HepG2 (cell line): ENCODE results near the gene LRRC51. TPM values are rescaled to one million over a fixed set of nuclear protein-coding genes. Genes with fewer than 3 reads are reported as not detected.

ENCODE experiments used
- CERS6 ChIP-seq: sonication (generic); formaldehyde crosslinking; IDR thresholded peaks from 2 replicates; pipeline ENCODE4 v1.5.0; 2020; ENCODE audit warnings: missing genetic modification reagents
- CREM ChIP-seq, 2 experiments: sonication (generic) in 1 of 2; formaldehyde crosslinking in 1 of 2; IDR thresholded peaks; 2 replicates each; pipeline versions ENCODE4 v1.4.0 to v1.6.1; 2016 to 2020; ENCODE audit warnings: antibody characterized with exemption in 1 of 2, mild to moderate bottlenecking in 1 of 2, missing genetic modification reagents in 1 of 2
- DBP ChIP-seq: sonication (generic); formaldehyde crosslinking; IDR thresholded peaks from 2 replicates; pipeline ENCODE4 v1.4.0; 2020; ENCODE audit warnings: missing genetic modification reagents; ENCODE audit errors: not compliant biosample characterization
- DMAP1 ChIP-seq: IDR thresholded peaks from 2 replicates; pipeline ENCODE4 v1.6.1; 2016
- FLYWCH1 ChIP-seq: sonication (generic); formaldehyde crosslinking; IDR thresholded peaks from 2 replicates; pipeline ENCODE4 v1.8.1; 2023; ENCODE audit warnings: mild to moderate bottlenecking, missing genetic modification reagents
- GATA4 ChIP-seq: sonication (generic); IDR thresholded peaks from 2 replicates; pipeline ENCODE4 v1.6.1; 2016; ENCODE audit warnings: antibody characterized with exemption, low read depth, borderline replicate concordance
- HOXA9 ChIP-seq: sonication (generic); formaldehyde crosslinking; IDR thresholded peaks from 2 replicates; pipeline ENCODE4 v1.8.1; 2022; ENCODE audit warnings: missing genetic modification reagents, mild to moderate bottlenecking, moderate library complexity, borderline replicate concordance
- MAF1 ChIP-seq: sonication (generic); formaldehyde crosslinking; IDR thresholded peaks from 2 replicates; pipeline ENCODE4 v1.5.0; 2020; ENCODE audit warnings: missing genetic modification reagents, borderline replicate concordance
- MED1 ChIP-seq: sonication (generic); formaldehyde crosslinking; IDR thresholded peaks from 2 replicates; pipeline ENCODE4 v1.4.0; 2020; ENCODE audit warnings: missing genetic modification reagents
- MIER3 ChIP-seq: IDR thresholded peaks from 2 replicates; pipeline ENCODE4 v1.6.1; 2016; ENCODE audit warnings: missing compliant biosample characterization, borderline replicate concordance
- PHF21A ChIP-seq: sonication (generic); formaldehyde crosslinking; IDR thresholded peaks from 2 replicates; pipeline ENCODE4 v1.5.0; 2020; ENCODE audit warnings: mild to moderate bottlenecking, missing genetic modification reagents
- RORA ChIP-seq: sonication (generic); formaldehyde crosslinking; IDR thresholded peaks from 2 replicates; pipeline ENCODE4 v1.5.0; 2020; ENCODE audit warnings: mild to moderate bottlenecking, missing genetic modification reagents, moderate library complexity
- SP140L ChIP-seq: sonication (generic); formaldehyde crosslinking; IDR thresholded peaks from 2 replicates; pipeline ENCODE4 v1.4.0; 2020; ENCODE audit warnings: missing genetic modification reagents, borderline replicate concordance
- TBX3 ChIP-seq: fragments of 450-650 bp; IDR thresholded peaks from 2 replicates; pipeline ENCODE4 v1.6.1; 2017; ENCODE audit warnings: antibody characterized with exemption, mild to moderate bottlenecking, inconsistent platforms, borderline replicate concordance
- ZNF232 ChIP-seq: sonication (generic); formaldehyde crosslinking; IDR thresholded peaks from 2 replicates; pipeline ENCODE4 v1.4.0; 2020; ENCODE audit warnings: missing genetic modification reagents, borderline replicate concordance
- ZNF253 ChIP-seq: sonication (generic); formaldehyde crosslinking; IDR thresholded peaks from 2 replicates; pipeline ENCODE4 v1.8.0; 2022; ENCODE audit warnings: mild to moderate bottlenecking, missing genetic modification reagents, borderline replicate concordance
- ZNF484 ChIP-seq: sonication (generic); formaldehyde crosslinking; IDR thresholded peaks from 2 replicates; pipeline ENCODE4 v1.5.1; 2020; ENCODE audit warnings: mild to moderate bottlenecking, low read depth, missing genetic modification reagents, borderline replicate concordance
- ZNF549 ChIP-seq: sonication (generic); formaldehyde crosslinking; IDR thresholded peaks from 2 replicates; pipeline ENCODE4 v1.5.0; 2020; ENCODE audit warnings: missing genetic modification reagents
- ZNF563 ChIP-seq: sonication (generic); formaldehyde crosslinking; IDR thresholded peaks from 2 replicates; pipeline ENCODE4 v1.8.0; 2022; ENCODE audit warnings: mild to moderate bottlenecking, moderate library complexity, missing genetic modification reagents
- ZNF850 ChIP-seq: sonication (generic); formaldehyde crosslinking; conservative IDR thresholded peaks from 2 replicates; pipeline ENCODE4 v1.9.0; 2021; ENCODE audit warnings: mild to moderate bottlenecking, missing genetic modification reagents
- polyA plus RNA-seq, 8 experiments: library from polyadenylated mRNA; depleted of rRNA in 3 of 8; stranded (reverse) in 7 of 8; unstranded in 1 of 8; fragments of >200 nt; fragmentation: Illumina TruSeq in 4 of 8; extraction: Trizol in 4 of 8; gene quantifications; 2 replicates each; pipeline versions ENCODE4 v1.2.1 to v1.2.3, GENCODE V29; 2011 to 2016; ENCODE audit warnings: low read depth in 4 of 8, missing spikeins in 1 of 8, mixed read lengths in 1 of 8; ENCODE audit not compliant: insufficient read depth in 1 of 8
- total RNA-seq, 5 experiments: library from RNA; depleted of rRNA; stranded (reverse); fragments of >200 nt; fragmentation: Illumina TruSeq; extraction: Trizol; gene quantifications; 2 replicates each; pipeline ENCODE4 v1.2.3, GENCODE V29; 2016; ENCODE audit warnings: low read depth in 1 of 5
- TF ChIP-seq, protein P1 (sequence below): sonication (generic); formaldehyde crosslinking; conservative IDR thresholded peaks from 2 replicates; pipeline ENCODE4 v1.8.0; 2022; ENCODE audit warnings: mild to moderate bottlenecking, moderate library complexity, missing genetic modification reagents
- TF ChIP-seq, protein P2 (sequence below): sonication (generic); formaldehyde crosslinking; IDR thresholded peaks from 2 replicates; pipeline ENCODE4 v1.8.0; 2022; ENCODE audit warnings: mild to moderate bottlenecking, missing genetic modification reagents, moderate library complexity
- TF ChIP-seq, protein P3 (sequence below): sonication (generic); formaldehyde crosslinking; IDR thresholded peaks from 2 replicates; pipeline ENCODE4 v1.4.0; 2020; ENCODE audit warnings: mild to moderate bottlenecking, missing genetic modification reagents
- TF ChIP-seq, protein P4 (sequence below): sonication (generic); formaldehyde crosslinking; IDR thresholded peaks from 2 replicates; pipeline ENCODE4 v1.4.0; 2020; ENCODE audit warnings: missing genetic modification reagents

The LRRC51 gene
- total and polyA plus RNA-seq, 2 of the 13 experiments (the other 11 are each of a cell fraction or from before 2014, with no cell fraction given) = 5.3 to 6.0 TPM

DNA sequence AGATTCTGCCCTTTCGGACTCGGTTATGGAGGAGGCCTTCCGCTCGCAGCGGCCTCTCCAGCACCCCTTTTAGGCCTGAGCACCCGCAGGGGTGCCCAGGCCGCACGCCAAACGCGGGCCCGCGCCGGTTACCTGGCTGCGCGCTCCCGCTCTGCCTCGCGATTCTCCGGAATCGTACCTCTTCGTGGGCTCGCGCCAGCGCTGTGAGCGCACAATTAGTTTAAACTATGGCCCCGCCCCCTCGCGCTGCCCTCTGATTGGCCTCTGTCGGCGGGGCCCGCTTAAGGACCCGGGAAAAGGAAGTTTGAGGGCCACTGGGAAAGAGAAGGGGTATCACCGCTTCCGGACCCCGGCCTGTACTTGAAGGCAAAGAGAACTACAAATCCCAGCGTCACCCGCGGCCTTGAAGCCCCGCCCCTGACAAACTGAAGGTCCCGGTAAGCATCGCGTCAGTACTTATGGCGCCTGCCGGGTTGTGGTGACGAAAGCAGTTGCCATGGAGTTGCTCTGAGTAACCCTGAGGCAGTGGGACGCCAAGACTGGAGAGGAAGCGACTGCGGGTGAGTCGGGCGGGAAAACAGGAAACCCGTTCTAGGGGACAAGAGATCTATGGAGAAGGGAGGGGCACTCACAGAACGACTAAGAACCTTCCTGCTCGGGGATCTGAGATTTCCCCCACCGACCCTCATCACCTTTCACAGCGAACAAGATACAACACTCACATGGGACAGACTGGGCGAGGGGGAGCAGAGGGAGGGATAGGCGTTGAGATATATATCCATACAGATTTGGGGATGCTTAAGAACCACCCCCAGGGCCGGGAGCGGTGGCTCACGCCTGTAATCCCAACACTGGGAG is at the start of gene LRRC51, which contains the start of gene NUMA1 (continued):
- TF ChIP-seq CERS6 (CRISPR knock-in tag) = no peak
- no peak for TF ChIP-seq ZNF253
- TF ChIP-seq, protein P1, sequence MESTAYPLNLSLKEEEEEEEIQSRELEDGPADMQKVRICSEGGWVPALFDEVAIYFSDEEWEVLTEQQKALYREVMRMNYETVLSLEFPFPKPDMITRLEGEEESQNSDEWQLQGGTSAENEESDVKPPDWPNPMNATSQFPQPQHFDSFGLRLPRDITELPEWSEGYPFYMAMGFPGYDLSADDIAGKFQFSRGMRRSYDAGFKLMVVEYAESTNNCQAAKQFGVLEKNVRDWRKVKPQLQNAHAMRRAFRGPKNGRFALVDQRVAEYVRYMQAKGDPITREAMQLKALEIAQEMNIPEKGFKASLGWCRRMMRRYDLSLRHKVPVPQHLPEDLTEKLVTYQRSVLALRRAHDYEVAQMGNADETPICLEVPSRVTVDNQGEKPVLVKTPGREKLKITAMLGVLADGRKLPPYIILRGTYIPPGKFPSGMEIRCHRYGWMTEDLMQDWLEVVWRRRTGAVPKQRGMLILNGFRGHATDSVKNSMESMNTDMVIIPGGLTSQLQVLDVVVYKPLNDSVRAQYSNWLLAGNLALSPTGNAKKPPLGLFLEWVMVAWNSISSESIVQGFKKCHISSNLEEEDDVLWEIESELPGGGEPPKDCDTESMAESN (CRISPR knock-in tag) = no peak
- TF ChIP-seq TBX3 = no peak
- peak; percentile 50; the same call in 1 of the 2 replicates for TF ChIP-seq MIER3
- TF ChIP-seq ZNF232 (CRISPR knock-in tag) = peak; percentile 24; the same call in 1 of the 2 replicates
- TF ChIP-seq, protein P2, sequence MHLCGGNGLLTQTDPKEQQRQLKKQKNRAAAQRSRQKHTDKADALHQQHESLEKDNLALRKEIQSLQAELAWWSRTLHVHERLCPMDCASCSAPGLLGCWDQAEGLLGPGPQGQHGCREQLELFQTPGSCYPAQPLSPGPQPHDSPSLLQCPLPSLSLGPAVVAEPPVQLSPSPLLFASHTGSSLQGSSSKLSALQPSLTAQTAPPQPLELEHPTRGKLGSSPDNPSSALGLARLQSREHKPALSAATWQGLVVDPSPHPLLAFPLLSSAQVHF (CRISPR knock-in tag) = no peak
- TF ChIP-seq, protein P3, sequence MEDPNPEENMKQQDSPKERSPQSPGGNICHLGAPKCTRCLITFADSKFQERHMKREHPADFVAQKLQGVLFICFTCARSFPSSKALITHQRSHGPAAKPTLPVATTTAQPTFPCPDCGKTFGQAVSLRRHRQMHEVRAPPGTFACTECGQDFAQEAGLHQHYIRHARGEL (CRISPR knock-in tag) = no peak
- no peak for TF ChIP-seq ZNF484
- TF ChIP-seq, protein P4, sequence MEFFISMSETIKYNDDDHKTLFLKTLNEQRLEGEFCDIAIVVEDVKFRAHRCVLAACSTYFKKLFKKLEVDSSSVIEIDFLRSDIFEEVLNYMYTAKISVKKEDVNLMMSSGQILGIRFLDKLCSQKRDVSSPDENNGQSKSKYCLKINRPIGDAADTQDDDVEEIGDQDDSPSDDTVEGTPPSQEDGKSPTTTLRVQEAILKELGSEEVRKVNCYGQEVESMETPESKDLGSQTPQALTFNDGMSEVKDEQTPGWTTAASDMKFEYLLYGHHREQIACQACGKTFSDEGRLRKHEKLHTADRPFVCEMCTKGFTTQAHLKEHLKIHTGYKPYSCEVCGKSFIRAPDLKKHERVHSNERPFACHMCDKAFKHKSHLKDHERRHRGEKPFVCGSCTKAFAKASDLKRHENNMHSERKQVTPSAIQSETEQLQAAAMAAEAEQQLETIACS (CRISPR knock-in tag) = peak; percentile 95
- no peak for TF ChIP-seq FLYWCH1 (CRISPR knock-in tag)
- TF ChIP-seq SP140L (CRISPR knock-in tag) = no peak
- TF ChIP-seq RORA = no peak
- TF ChIP-seq CREM (IDR thresholded peaks at IDR 0.05) = peak; percentile 98
- TF ChIP-seq CREM (CRISPR knock-in tag; IDR thresholded peaks at IDR 0.05) = peak; percentile 57; the same call in 1 of the 2 replicates
- TF ChIP-seq GATA4 = no peak
- peak; percentile 84 for TF ChIP-seq PHF21A (CRISPR knock-in tag)
- peak; percentile 44; the same call in 1 of the 2 replicates for TF ChIP-seq MED1 (CRISPR knock-in tag)
- no peak for TF ChIP-seq ZNF563
- peak; percentile 80 for TF ChIP-seq DMAP1 (CRISPR knock-in tag)
- no peak for TF ChIP-seq HOXA9 (CRISPR knock-in tag)
- TF ChIP-seq ZNF850 (CRISPR knock-in tag) = no peak
- TF ChIP-seq MAF1 (CRISPR knock-in tag) = no peak
- TF ChIP-seq DBP = no peak
- TF ChIP-seq ZNF549 (CRISPR knock-in tag) = no peak
